Kidney epithelial cell (primary cell): ENCODE results near the gene AATK. TPM values are rescaled to one million over a fixed set of nuclear protein-coding genes. Genes with fewer than 3 reads are reported as not detected.

Experiments
- DNase-seq: peaks from one replicate; pipeline ENCODE4 v3.0.0-alpha.2; 2010; ENCODE audit warnings: low read depth
- H3K27me3 ChIP-seq: 2 replicates; pipeline ENCODE4 v1.6.0; 2011; ENCODE audit warnings: low read length; ENCODE audit not compliant: control insufficient read depth, insufficient read depth
- H3K36me3 ChIP-seq: 2 replicates; pipeline ENCODE4 v1.5.1; 2011; ENCODE audit warnings: low read length; ENCODE audit not compliant: control insufficient read depth, insufficient read depth
- H3K4me3 ChIP-seq: 2 replicates; pipeline ENCODE4 v1.5.1; 2011; ENCODE audit warnings: low read depth, mild to moderate bottlenecking, control low read depth, low read length
- CTCF ChIP-seq: IDR thresholded peaks from 2 replicates; pipeline ENCODE4 v1.5.1; 2011; ENCODE audit warnings: mild to moderate bottlenecking, moderate library complexity, low read length, control low read depth, inconsistent platforms; ENCODE audit not compliant: insufficient read depth, poor library complexity, severe bottlenecking
- total RNA-seq: library from RNA; depleted of rRNA; stranded (reverse); fragments of >200 nt; gene quantifications from 2 replicates; pipeline ENCODE4 v1.2.3, GENCODE V29; 2015

AATK gene
- total RNA-seq, result 0.33 and 0.55 TPM in 2 replicates

- no peak for TF ChIP-seq CTCF
- DNase-seq, result no peak
- Histone ChIP-seq H3K27me3 (peaks cover 42% of the 10 kb centered on the region), H3K36me3 (no peaks in the 10 kb centered on the region), H3K4me3 (peak within 1 kb of the TSS; percentile 17)
Measured at GRCh38 chr17:81166033-81166492, at the start of gene AATK. Gene AATK, minus strand, starts transcription at chr17:81166221. Its CDS starts 229 bp downstream, at chr17:81165992.

GRCh38 chr17:81213978-81214377 is 48.0 kb upstream of the AATK start:
- DNase-seq, result no peak
- Histone ChIP-seq H3K27me3 (no peaks in the 10 kb centered on the region), H3K4me3 (no peak overlapping the region), H3K36me3 (no peaks in the 10 kb centered on the region)
- TF ChIP-seq CTCF, result no peak

GRCh38 chr17:81212365-81212764 is 46.3 kb upstream of the AATK start:
- H3K27me3 ChIP-seq, result no peaks in the 10 kb centered on the region
- no peak for TF ChIP-seq CTCF
- H3K36me3 ChIP-seq, result no peaks in the 10 kb centered on the region
- DNase-seq, result no peak
- no peak overlapping the region for H3K4me3 ChIP-seq

GRCh38 chr17:81210868-81211267 is 44.8 kb upstream of the AATK start:
- Histone ChIP-seq H3K27me3 (no peaks in the 10 kb centered on the region), H3K4me3 (no peak overlapping the region), H3K36me3 (no peaks in the 10 kb centered on the region)
- no peak for DNase-seq
- no peak for TF ChIP-seq CTCF

GRCh38 chr17:81210466-81210865 is 44.4 kb upstream of the AATK start:
- Histone ChIP-seq H3K27me3 (no peaks in the 10 kb centered on the region), H3K4me3 (no peak overlapping the region), H3K36me3 (no peaks in the 10 kb centered on the region)
- no peak for TF ChIP-seq CTCF
- no peak for DNase-seq

DNA sequence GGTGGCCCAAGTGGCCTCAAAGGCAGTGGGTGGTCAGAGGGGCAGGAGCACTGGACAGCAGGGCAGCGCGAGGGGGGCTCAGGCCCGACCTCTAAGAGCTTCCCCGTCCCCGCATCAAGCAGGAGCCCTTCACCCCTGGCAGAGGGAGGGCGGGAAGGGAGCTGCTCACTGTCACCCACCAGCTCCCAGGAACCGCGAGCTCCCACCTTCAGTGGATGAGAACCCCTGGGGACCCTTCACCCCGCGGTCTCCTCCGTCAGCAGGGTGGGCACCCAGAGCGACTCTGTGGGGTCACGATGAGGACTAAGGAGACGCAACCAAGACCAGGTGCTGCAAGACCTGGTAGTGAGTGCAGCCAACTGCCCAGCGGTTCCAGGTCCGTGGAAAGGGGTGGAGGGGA is 43.1 kb upstream of the AATK start:
- no peak for DNase-seq
- Histone ChIP-seq H3K36me3 (no peaks in the 10 kb centered on the region), H3K27me3 (no peaks in the 10 kb centered on the region), H3K4me3 (no peak overlapping the region)
- TF ChIP-seq CTCF, result no peak
